Transverse colon (tissue), 4 donors: ENCODE data around the gene GP1BB. TPM values are rescaled to one million over a fixed set of nuclear protein-coding genes. Genes with fewer than 3 reads are reported as not detected.

Experiments
- DNase-seq: peaks from one replicate; pipeline ENCODE4 v3.0.0-alpha.2; 2019
- H3K27ac ChIP-seq, 4 donors: fragments of 200-600 bp; sonication (generic); 2 replicates each; pipeline ENCODE4 v1.5.1; 2016 to 2018; ENCODE audit warnings: inconsistent platforms in 4 of 4
- H3K27me3 ChIP-seq: fragments of 200-600 bp; sonication (generic); 2 replicates; pipeline ENCODE4 v1.5.1; 2017; ENCODE audit warnings: inconsistent platforms
- H3K36me3 ChIP-seq, 4 donors: fragments of 200-600 bp; sonication (generic); 2 replicates each; pipeline ENCODE4 v1.5.1; 2017 to 2019; ENCODE audit warnings: inconsistent platforms in 4 of 4
- H3K4me1 ChIP-seq, 4 donors: fragments of 200-600 bp; sonication (generic); 2 replicates each; pipeline ENCODE4 v1.5.1; 2017 to 2020; ENCODE audit warnings: inconsistent platforms in 4 of 4
- H3K4me3 ChIP-seq, 4 donors: fragments of 200-600 bp; sonication (generic); 1 replicate in 1 of 4; 2 replicates in 3 of 4; pipeline versions ENCODE4 v1.5.1 to v1.6.1; 2017 to 2019; ENCODE audit warnings: inconsistent platforms in 4 of 4
- H3K9me3 ChIP-seq, 2 donors: fragments of 200-600 bp; sonication (generic); 2 replicates each; pipeline ENCODE4 v1.5.1; 2017 to 2019; ENCODE audit warnings: inconsistent platforms in 2 of 2
- CTCF ChIP-seq, 5 experiments: fragments of 200-600 bp in 3 of 5; fragments of 450-650 bp in 2 of 5; sonication (generic) in 3 of 5; IDR thresholded peaks; 1 replicate in 2 of 5; 2 replicates in 3 of 5; pipeline ENCODE4 v1.5.1; 2016 to 2017; ENCODE audit warnings: antibody characterized with exemption in 5 of 5, inconsistent platforms in 3 of 5, mild to moderate bottlenecking in 2 of 5, moderate library complexity in 1 of 5
- EP300 ChIP-seq: sonication (generic); formaldehyde crosslinking; IDR thresholded peaks from one replicate; pipeline ENCODE4 v1.6.1; 2017; ENCODE audit warnings: antibody characterized with exemption, low read depth
- POLR2A ChIP-seq: fragments of 450-650 bp; IDR thresholded peaks from one replicate; pipeline ENCODE4 v1.6.1; 2016; ENCODE audit warnings: antibody characterized with exemption, mild to moderate bottlenecking, moderate library complexity
- POLR2AphosphoS5 ChIP-seq, 3 donors: sonication (generic); formaldehyde crosslinking; IDR thresholded peaks; one replicate each; pipeline ENCODE4 v1.6.1; 2016; ENCODE audit warnings: antibody characterized with exemption in 3 of 3
- WGBS, 2 donors: methylation state at CpG; one replicate each; pipeline ENCODE4 v1.1.5; 2018; ENCODE audit warnings: low coverage in 1 of 2; 5-methylcytosine and 5-hydroxymethylcytosine counted together
- in situ Hi-C, 4 donors: fragments of 200-750 bp; cut with MboI; loops; one replicate each; pipeline versions ENCODE4 v1.15.0 to v1.15.1; 2017; ENCODE audit warnings: low sequenced_read_pairs in 3 of 4, low pct_ligation_motif_present in 1 of 4, low pct_unique_long_range_greater_than_20kb in 1 of 4
- intact Hi-C: fragments of 100-400 bp; cut with DNase I; formaldehyde crosslinking; loops from one replicate; pipeline ENCODE4 v1.15.1; 2023; ENCODE audit warnings: low total_unique reads
- total RNA-seq, 4 donors: library from RNA; depleted of rRNA; stranded (reverse); fragments of >200 nt; gene quantifications; one replicate each; pipeline ENCODE4 v1.1.0, GENCODE V29; 2016

GP1BB gene
- total RNA-seq, 4 donors from 2014 or later, result 0.41 to 10.3 (median 1.8) TPM

GRCh38 chr22:19719050-19719482 lies 4.3 kb upstream of the GP1BB start:
- DNase-seq, result no peak
- Histone ChIP-seq H3K36me3 (no peaks in the 10 kb centered on the region), H3K27ac (peak overlapping the region; percentile 19 to 72 (median 46)), H3K27me3 (peaks cover 89% of the 10 kb centered on the region), H3K4me3 (peak overlapping the region; percentile 32 to 71 (median 60)), H3K4me1 (peaks cover 6 to 42% (median 30%) of the 10 kb centered on the region in 4 donors), H3K9me3 (no peaks in the 10 kb centered on the region)
- in situ Hi-C loops, result no loop called here
- 20 to 24% methylated on average over 1 to 9 of the region's 31 CpGs for WGBS, 2 donors
- intact Hi-C loops, result no loop called here
- TF ChIP-seq POLR2AphosphoS5 (IDR thresholded peaks at IDR 0.05) (no peak), EP300 (no peak), POLR2A (no peak), CTCF (IDR thresholded peaks at IDR 0.05) (no peak)

- no peaks in the 10 kb centered on the region for H3K9me3 ChIP-seq
- no peak for DNase-seq
- H3K36me3 ChIP-seq, result no peaks in the 10 kb centered on the region
- peaks cover 6 to 40% (median 30%) of the 10 kb centered on the region in 4 donors for H3K4me1 ChIP-seq
- TF ChIP-seq EP300 (no peak), POLR2A (no peak), POLR2AphosphoS5 (IDR thresholded peaks at IDR 0.05) (no peak), CTCF (IDR thresholded peaks at IDR 0.05) (no peak)
- intact Hi-C loops (no loop called here), in situ Hi-C loops (no loop called here)
- peaks cover 92% of the 10 kb centered on the region for H3K27me3 ChIP-seq
- H3K27ac ChIP-seq, result peak overlapping the region in 1 of 4 donors; percentile 72
- peak overlapping the region in 2 of 4 donors; percentile 54 to 65 for H3K4me3 ChIP-seq
- WGBS, 2 donors, result 75% methylated on average over 12 of the region's 12 CpGs; no CpG with 5 or more reads in 1 of the 2 donors
Measured at GRCh38 chr22:19719488-19720021, 3.8 kb upstream of the GP1BB start.

- no peak for TF ChIP-seq POLR2AphosphoS5 (IDR thresholded peaks at IDR 0.05)
- H3K4me1 ChIP-seq, result peaks cover 0 to 32% (median 24%) of the 10 kb centered on the region in 4 donors
- H3K4me3 ChIP-seq, result no peak overlapping the region
- no peaks in the 10 kb centered on the region for H3K36me3 ChIP-seq
- in situ Hi-C loops (no loop called here), intact Hi-C loops (no loop called here)
- WGBS, 2 donors, result 80 to 90% methylated on average over 1 to 26 of the region's 26 CpGs
- H3K9me3 ChIP-seq, result no peaks in the 10 kb centered on the region
- peaks cover 92% of the 10 kb centered on the region for H3K27me3 ChIP-seq
- no peak for DNase-seq
- H3K27ac ChIP-seq, result no peak overlapping the region
Measured at GRCh38 chr22:19720150-19720827, 3.0 kb upstream of the GP1BB start.

- Histone ChIP-seq H3K9me3 (no peaks in the 10 kb centered on the region), H3K27ac (no peak overlapping the region), H3K4me1 (peaks cover 0 to 32% (median 24%) of the 10 kb centered on the region in 4 donors), H3K27me3 (peaks cover 87% of the 10 kb centered on the region), H3K36me3 (no peaks in the 10 kb centered on the region), H3K4me3 (no peak overlapping the region)
- intact Hi-C loops, result no loop called here
- in situ Hi-C loops, result no loop called here
- DNase-seq, result no peak
- TF ChIP-seq POLR2A (no peak), EP300 (no peak), CTCF (IDR thresholded peaks at IDR 0.05) (no peak), POLR2AphosphoS5 (IDR thresholded peaks at IDR 0.05) (no peak)
- WGBS, 2 donors, result 70% methylated on average over 1 of the region's 2 CpGs; no CpG with 5 or more reads in 1 of the 2 donors
Measured at GRCh38 chr22:19720999-19721329, 2.4 kb upstream of the GP1BB start.
